Esophagus muscularis mucosa (tissue), 3 donors: ENCODE data around the gene AKAP12.
"Not testable (repeated sequence)": the region's sequence is repeated elsewhere in the genome, so short reads cannot be mapped to it uniquely, and the experiment has no call there.

Source experiments
- CTCF ChIP-seq, 3 experiments: fragments of 200-600 bp in 2 of 3; fragments of 450-650 bp in 1 of 3; sonication (generic) in 2 of 3; IDR thresholded peaks; one replicate each; pipeline ENCODE4 v1.5.1; 2017 to 2019; ENCODE audit warnings: antibody characterized with exemption in 3 of 3, mild to moderate bottlenecking in 2 of 3, moderate library complexity in 1 of 3
- POLR2AphosphoS5 ChIP-seq, 2 donors: sonication (generic); formaldehyde crosslinking; IDR thresholded peaks; one replicate each; pipeline ENCODE4 v1.6.1; 2017; ENCODE audit warnings: antibody characterized with exemption in 2 of 2

GRCh38 chr6:151315661-151316060 lies 75.9 kb downstream of the AKAP12 start:
- TF ChIP-seq CTCF, POLR2AphosphoS5 (IDR thresholded peaks at IDR 0.05): not testable (repeated sequence)
